Measurements from ENCODE around the gene MTFR1L. TPM values are rescaled to one million over a fixed set of nuclear protein-coding genes. Genes with fewer than 3 reads are reported as not detected.

Gene MTFR1L
- total RNA-seq, 1 donor from 2014 or later, result 51.1 TPM

DNA sequence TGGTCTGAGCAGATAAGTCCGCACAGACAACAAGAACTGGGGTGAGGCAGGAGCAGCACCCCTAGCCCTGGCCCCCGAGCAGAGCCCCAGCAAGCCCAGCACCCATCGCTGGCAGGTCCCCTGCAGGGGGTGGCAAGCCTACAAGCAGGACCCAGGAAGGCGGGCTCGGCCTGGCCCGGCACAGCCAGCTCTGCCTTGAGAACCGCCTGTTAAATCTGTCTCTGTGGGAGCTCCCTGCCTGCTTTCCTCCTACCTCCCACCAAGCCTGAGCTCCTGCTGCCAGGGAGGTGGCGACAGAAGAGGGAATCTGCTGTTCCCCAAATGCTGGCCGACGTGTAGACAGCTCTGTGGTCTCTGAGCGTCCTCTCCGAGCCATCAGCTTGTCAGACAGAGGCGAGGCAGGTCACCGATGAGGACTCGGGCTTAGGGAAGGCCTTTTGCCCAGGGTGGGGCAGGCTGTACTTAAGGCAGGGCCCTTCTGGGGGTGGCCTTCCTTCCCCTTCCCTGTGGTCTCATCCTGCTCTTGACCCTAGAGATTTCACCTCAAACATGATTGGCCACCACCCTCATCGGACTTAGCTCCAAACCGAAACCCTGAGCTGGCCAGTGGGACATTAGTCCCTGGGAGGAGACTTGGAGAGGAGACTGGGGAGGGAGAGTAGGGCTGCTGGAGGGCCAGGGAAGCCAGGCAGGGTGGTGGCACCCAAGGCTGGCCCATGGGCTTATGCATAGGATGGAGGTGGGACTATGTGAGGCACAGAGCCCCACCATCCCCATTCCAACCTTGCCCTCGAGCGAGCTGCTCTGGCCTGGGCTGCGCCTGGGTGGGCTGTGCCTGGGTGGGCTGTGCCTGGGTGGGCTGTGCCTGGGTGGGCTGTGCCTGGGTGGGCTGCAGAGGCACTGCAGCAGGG, 12.0 kb upstream of the MTFR1L start:
- DNase-seq, result no peak

GRCh38 chr1:25808481-25809244, 11.1 kb upstream of the MTFR1L start:
- no peak for DNase-seq

DNA sequence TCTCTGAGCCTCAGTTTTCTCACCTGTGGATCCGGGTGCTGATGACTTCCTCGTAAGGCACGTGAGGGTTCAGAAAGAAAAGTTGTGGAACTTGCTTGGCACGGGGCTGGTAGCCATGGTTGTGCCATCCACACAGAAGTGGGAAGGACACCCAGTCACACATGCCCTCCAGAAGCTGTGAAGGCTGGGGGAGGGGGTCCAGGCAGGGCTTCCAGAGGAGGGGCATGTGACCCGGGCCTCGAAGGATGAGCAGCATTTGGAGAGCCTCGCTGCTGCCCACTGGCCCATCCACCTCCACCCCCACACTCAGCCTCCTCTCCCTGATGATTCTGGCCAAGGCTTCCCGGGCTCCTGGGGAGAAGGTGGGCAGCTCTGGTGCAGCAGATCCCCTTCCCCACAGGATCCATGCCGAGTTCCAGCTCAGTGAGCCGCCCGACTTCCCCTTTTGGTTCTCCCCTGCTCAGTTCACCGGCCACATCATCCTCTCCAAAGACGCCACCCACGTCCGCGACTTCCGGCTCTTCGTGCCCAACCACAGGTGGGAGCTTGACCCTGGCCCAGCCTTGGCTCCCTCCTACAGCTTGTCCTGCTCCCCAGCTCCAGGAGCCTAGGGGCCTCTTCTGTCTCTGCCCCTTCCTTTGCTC, 10.3 kb upstream of the MTFR1L start:
- DNase-seq, result no peak

- DNase-seq, result no peak
Observed at GRCh38 chr1:25809929-25810328, 9.8 kb upstream of the MTFR1L start.

DNA sequence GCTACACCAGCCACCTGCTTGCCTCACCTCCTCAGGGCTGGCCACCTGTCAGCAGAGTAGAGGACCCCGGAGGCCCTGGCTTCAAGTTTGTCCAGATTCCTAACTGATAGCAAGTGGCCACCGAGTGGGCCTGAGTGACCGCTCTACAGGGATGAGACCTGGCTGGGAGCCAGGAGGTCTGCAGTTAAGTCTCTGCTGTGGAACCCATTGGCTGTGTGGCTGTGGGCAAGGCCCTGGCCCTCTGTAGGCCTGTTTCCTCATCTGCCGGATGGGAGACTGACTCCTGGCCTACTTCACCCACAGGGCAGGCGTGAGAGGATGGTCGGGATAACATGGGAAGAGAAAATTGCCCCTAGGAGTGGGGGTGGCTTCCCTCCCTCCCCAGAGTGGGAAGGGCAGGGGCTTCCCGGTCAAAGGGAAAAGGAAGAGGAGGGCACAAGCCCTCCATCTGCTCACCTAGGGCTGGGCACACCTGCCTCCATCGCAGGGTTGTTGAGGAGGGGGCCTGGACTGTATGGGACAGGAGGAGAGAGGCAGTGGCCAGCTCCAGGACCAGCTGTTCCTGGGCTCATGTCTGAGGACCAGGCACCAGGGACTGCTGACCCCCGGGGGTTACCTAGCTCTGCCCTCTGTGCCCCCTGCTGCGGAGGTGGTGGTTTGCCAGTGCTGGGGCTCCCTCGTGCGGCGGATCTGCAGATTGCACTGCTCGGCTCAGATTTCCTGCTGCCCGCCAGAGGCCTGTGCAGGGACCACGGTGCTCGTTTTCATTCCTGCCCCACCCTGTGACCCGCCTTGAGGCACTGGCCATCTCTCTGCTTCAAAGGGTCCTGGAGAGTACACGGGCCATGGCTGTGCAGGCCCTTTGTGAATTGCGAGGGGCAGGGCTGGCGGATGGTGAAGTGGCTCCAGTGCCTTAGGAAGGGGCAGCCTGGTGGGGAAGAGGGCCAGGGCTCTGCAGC, 9.1 kb upstream of the MTFR1L start:
- DNase-seq, result peak; percentile 73

GRCh38 chr1:25811384-25812082, 8.2 kb upstream of the MTFR1L start:
- DNase-seq, result no peak

DNA sequence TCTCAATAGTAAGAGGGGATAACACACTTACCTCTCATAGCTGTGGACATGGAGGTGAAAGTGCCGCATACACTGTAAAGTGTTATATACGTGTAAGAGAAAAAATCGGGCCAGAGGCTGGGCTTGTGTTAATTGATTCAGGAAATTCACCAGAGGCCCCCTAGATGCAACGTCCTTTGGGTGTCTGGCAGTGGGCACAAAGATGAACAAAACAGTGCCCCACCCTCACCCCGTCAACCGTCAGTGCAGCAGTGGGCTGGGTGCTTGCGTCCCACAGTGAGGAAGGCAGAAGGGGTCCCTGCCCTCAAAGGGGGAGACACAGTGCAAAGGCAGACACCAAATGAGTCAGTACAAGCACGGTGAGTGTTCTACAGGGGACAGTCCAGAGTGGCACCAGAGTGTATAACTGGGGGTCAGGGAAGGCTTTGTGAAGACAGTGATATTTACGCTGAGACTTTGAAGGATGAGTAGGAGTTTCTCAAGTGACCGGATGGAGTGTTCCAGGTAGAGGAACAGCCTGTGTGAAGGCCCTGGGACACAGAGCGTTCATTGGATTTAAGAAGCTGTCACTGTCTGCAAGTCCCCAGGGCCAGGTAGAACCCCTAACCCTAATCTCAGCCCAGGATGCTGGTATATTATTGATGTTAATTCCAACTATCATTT, 6.6 kb upstream of the MTFR1L start:
- DNase-seq, result no peak

DNA sequence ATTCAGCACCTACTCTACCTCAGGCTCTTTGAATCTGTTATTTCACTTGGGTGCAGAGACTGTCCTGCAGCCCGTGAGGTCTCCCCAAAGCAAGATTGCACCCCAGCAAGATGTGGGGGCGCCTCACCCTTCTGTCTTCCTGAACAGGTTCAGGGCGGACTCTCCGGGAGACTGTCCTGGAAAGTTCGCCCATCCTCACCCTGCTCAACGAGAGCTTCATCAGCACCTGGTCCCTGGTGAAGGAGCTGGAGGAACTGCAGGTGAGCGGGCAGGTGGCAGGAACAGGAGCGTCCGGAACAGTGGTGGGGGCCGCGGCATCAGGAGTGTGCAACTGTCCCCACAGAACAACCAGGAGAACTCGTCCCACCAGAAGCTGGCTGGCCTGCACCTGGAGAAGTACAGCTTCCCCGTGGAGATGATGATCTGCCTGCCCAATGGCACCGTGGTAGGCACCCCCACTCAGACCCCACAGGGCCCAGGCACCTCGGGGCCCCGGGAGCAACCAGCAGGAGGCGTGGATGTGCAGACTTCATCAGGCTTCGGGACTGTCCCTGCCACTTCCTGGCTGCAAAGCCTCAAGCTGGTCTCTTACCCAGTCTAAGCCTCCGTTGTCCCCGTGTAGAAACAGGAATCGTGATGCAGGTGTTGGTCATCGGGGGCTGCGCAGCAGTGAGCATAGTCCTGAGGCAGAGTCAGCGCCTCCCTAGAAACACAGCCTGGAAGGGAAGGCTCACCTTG, 5.9 kb upstream of the MTFR1L start:
- DNase-seq, result no peak

DNA sequence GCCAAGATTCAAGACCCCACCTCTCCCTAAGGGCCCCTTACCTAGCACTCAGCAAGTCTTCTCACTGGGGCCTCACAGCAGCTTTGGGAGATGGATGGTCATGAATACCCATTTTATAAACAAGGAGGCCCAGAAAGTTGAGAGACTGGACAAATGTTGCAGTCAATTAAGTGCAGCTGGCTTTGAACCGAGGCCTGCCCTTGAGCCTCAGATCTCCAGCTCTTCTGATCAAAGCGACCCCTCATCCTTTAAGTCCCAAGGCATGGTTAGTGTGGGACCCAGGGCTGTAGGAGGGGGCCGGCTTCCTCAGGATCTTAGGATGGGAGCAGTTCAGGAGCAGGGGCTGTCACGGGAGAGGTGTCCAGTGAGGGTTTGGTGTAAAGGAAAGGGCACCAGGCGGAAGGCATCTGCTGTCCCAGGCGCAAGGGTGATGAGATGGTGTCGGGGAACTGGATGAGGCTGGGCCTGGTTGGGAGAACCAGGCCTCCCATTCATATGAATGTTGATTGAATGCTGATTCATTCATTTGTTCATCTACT, 5.1 kb upstream of the MTFR1L start:
- DNase-seq, result peak; percentile 42

- no peak for DNase-seq
Observed at GRCh38 chr1:25815208-25816111, 4.3 kb upstream of the MTFR1L start.

GRCh38 chr1:25816112-25816718, 3.5 kb upstream of the MTFR1L start:
- no peak for DNase-seq

DNA sequence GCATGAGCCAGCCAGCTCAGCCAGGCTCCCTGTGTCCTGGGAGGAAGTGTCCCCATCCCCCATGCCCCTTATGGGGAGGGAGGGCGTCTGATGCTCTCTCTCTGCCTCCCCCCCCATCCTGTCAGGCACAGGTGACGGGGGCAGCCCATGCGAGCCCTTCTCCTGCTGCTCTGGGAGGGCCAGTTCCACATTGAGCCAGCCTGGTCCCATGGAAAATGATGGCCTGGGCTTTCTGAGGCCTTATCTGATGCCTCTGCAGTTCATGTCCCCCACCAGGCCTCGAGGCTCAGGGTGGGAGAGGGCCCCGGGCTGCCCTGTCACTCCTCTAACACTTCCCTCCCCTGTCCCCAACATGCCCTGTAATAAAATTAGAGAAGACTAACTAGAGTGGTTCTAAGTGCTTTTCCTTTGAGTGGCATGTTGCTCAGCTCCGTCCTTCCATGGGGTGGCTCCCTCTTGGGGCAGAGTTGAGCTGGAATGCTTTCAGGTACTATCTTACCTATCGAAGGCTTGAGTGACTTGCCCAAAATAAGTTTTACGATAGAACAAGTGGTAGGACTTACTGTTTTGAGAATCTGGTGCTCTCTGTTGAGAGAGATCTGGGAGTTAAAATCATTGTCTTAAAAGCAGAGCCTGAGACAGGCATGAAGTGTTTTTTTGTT, 1.8 kb upstream of the MTFR1L start:
- DNase-seq, result no peak

DNA sequence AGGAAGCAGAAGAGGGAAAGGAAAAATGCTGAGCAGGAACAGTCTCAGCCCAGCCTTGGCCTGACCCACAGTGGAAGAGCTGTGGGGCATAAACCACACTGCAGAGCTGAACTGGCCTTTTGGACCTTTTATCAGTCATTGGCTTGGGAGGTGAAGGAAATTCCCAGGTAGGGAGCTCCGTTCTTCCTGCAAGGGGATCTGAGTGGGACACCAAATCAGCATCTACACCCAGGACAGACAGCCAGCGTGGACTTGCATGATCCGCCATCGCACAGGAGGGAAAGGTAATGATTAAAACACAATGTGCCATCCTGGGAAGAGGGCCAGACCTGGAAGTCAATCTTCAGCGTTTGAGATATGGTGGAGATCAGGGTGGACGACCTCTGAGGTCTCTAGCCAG, 1.2 kb upstream of the MTFR1L start:
- DNase-seq, result no peak

DNA sequence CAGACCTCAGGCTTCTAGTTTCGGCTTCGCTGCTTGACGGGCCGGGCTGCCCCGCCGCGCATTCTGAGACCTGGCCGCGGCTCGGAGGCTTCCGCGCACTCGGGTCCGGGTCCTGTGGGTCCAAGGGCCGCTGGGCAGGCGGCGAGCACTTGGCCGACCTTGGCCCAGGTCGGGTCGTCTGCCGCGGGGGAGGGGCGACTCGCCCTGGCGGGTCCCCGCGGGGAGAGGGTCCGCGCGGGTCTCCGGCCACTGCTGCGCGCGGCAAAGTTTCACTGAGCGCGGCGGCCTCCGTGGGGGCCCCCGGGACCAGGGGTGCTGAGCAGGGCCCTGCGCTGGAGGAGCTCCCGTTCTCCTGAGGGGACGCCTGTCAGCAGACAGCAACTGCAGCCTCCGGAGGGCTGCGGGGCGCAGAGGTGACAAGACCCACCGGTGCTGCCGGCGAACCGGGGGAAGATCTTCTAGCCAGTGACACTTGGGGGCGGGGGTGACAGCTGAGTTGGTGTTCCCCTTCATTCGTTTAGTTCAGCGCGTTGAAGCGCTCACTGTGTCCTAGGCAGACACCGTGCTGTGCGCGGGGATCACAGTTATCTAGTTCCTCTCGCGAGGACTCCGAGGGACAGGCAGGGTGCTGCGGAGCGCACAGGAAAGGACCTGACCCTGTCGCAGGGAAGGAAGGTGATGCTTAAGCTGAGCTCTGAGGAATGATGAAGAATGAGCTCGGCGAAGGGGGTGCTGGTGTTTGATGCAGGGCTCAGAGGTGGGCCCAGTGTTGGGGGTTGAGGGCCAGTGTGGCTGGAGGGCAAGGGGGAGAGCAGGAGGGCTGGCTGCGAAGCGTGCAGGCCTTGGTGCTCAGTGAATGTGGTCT, 725 bp downstream of the MTFR1L start:
- peak; percentile 47 for DNase-seq

GRCh38 chr1:25821112-25821476, 1.3 kb downstream of the MTFR1L start:
- DNase-seq, result no peak

- no peak for DNase-seq
Observed at GRCh38 chr1:25821630-25822091, 1.9 kb downstream of the MTFR1L start.
